ENCODE measurements around the gene PLD5. TPM values are rescaled to one million over a fixed set of nuclear protein-coding genes. Genes with fewer than 3 reads are reported as not detected.

Gene PLD5
- total and polyA plus RNA-seq, 2 of the 13 experiments (the other 11 are each of a cell fraction or from before 2014, with no cell fraction given) = not detected

- no peak for FAIRE-seq
- peak; percentile 2 for DNase-seq (ENCODE audit: low spot score)
- Histone ChIP-seq H3K9me3 (ENCODE audit: low read length) (peaks cover 16% of the 10 kb centered on the region), H2AFZ (ENCODE audit: low read length) (no peak overlapping the region), H3K4me1 (ENCODE audit: insufficient read depth, low read length) (no peaks in the 10 kb centered on the region), H4K20me1 (ENCODE audit: insufficient read depth, low read length) (no peaks in the 10 kb centered on the region), H3K4me3 (replicated peaks in 1 of 3; ENCODE audit: insufficient read depth in 1 of 3, low read depth in 2 of 3, low read length in 3 of 3) (no peak overlapping the region), H3K79me2 (ENCODE audit: insufficient read depth, low read length) (no peaks in the 10 kb centered on the region), H3K4me2 (ENCODE audit: low read depth, low read length) (no peak overlapping the region), H3K27ac (ENCODE audit: extremely low read length, insufficient read depth, low read length) (no peak overlapping the region), H3K27me3 (ENCODE audit: control insufficient read depth in 1 of 2, insufficient read depth in 2 of 2, low read length in 2 of 2) (no peaks in the 10 kb centered on the region), H3K36me3 (replicated peaks in 1 of 2; ENCODE audit: control insufficient read depth in 1 of 2, insufficient read depth in 2 of 2, low read length in 2 of 2) (no peaks in the 10 kb centered on the region), H3K9ac (ENCODE audit: insufficient read depth, low read depth, low read length) (no peak overlapping the region)
- in situ Hi-C loops (cut with HindIII; ENCODE audit: extremely low pct_ligation_motif_present, low pct_unique_long_range_greater_than_20kb) (no loop called here), intact Hi-C loops (cut with micrococcal nuclease; ENCODE audit: unreplicated experiment) (no loop called here)
- WGBS (ENCODE audit: low lambda C conversion rate) = 6% methylated on average over 12 of the region's 12 CpGs
- ChIA-PET CTCF (ENCODE audit: low intra/inter-chr PET ratio, low total read pairs) (no interaction called here), POLR2A (no interaction called here)
- BruUV-seq (replicated peaks) = no TSS peak
- TF ChIP-seq SKI (IDR thresholded peaks at IDR 0.05; ENCODE audit: partially characterized antibody) (peak; percentile 56), RXRA (CRISPR knock-in tag; IDR thresholded peaks at IDR 0.05) (peak; percentile 34; the same call in 1 of the 2 replicates), ZNF326 (CRISPR knock-in tag; IDR thresholded peaks at IDR 0.05; ENCODE audit: borderline replicate concordance) (no peak), RARA (CRISPR knock-in tag; IDR thresholded peaks at IDR 0.05) (peak; percentile 74)
- ATAC-seq = peak; percentile 37; the same call in 1 of the 3 replicates
Measured at GRCh38 chr1:242219905-242220304, 304.6 kb downstream of the PLD5 start.

GRCh38 chr1:242219298-242219901 is 305.1 kb downstream of the PLD5 start:
- H2AFZ ChIP-seq (ENCODE audit: low read length) = no peak overlapping the region
- no peak for ATAC-seq
- H3K36me3 ChIP-seq (replicated peaks in 1 of 2; ENCODE audit: control insufficient read depth in 1 of 2, insufficient read depth in 2 of 2, low read length in 2 of 2) = no peaks in the 10 kb centered on the region
- H4K20me1 ChIP-seq (ENCODE audit: insufficient read depth, low read length) = no peaks in the 10 kb centered on the region
- no peak overlapping the region for H3K27ac ChIP-seq (ENCODE audit: extremely low read length, insufficient read depth, low read length)
- no peaks in the 10 kb centered on the region for H3K4me1 ChIP-seq (ENCODE audit: insufficient read depth, low read length)
- POLR2A ChIA-PET = no interaction called here
- 29% methylated on average over 2 of the region's 2 CpGs for WGBS (ENCODE audit: low lambda C conversion rate)
- intact Hi-C loops (cut with micrococcal nuclease; ENCODE audit: unreplicated experiment) (no loop called here), in situ Hi-C loops (cut with HindIII; ENCODE audit: extremely low pct_ligation_motif_present, low pct_unique_long_range_greater_than_20kb) (no loop called here)
- H3K4me3 ChIP-seq (replicated peaks in 1 of 3; ENCODE audit: insufficient read depth in 1 of 3, low read depth in 2 of 3, low read length in 3 of 3) = no peak overlapping the region
- no peak overlapping the region for H3K9ac ChIP-seq (ENCODE audit: insufficient read depth, low read depth, low read length)
- no peak for FAIRE-seq
- no TSS peak for BruUV-seq (replicated peaks)
- peaks cover 16% of the 10 kb centered on the region for H3K9me3 ChIP-seq (ENCODE audit: low read length)
- no peaks in the 10 kb centered on the region for H3K27me3 ChIP-seq (ENCODE audit: control insufficient read depth in 1 of 2, insufficient read depth in 2 of 2, low read length in 2 of 2)
- CTCF ChIA-PET (ENCODE audit: low intra/inter-chr PET ratio, low total read pairs) = no interaction called here
- no peaks in the 10 kb centered on the region for H3K79me2 ChIP-seq (ENCODE audit: insufficient read depth, low read length)
- H3K4me2 ChIP-seq (ENCODE audit: low read depth, low read length) = no peak overlapping the region
- DNase-seq (ENCODE audit: low spot score) = no peak
- TF ChIP-seq SP5 (CRISPR knock-in tag; IDR thresholded peaks at IDR 0.05; ENCODE audit: borderline replicate concordance, low read depth) (no peak), ZFP1 (CRISPR knock-in tag; IDR thresholded peaks at IDR 0.05) (no peak), ZNF414 (CRISPR knock-in tag; IDR thresholded peaks at IDR 0.05) (no peak), ZNF318 (CRISPR knock-in tag; IDR thresholded peaks at IDR 0.05) (no peak), KMT2A (CRISPR knock-in tag; IDR thresholded peaks at IDR 0.05) (no peak)
